ENCODE data around the gene POLR3A. TPM values are rescaled to one million over a fixed set of nuclear protein-coding genes. Genes with fewer than 3 reads are reported as not detected.
A peak's percentile ranks its signal among the peaks of the same experiment; 100 is the strongest.

The POLR3A gene
- total and polyA plus RNA-seq, 2 donors (not counting 1 experiment from before 2014, with no cell fraction given): 5.4 to 18.4 TPM

DNA sequence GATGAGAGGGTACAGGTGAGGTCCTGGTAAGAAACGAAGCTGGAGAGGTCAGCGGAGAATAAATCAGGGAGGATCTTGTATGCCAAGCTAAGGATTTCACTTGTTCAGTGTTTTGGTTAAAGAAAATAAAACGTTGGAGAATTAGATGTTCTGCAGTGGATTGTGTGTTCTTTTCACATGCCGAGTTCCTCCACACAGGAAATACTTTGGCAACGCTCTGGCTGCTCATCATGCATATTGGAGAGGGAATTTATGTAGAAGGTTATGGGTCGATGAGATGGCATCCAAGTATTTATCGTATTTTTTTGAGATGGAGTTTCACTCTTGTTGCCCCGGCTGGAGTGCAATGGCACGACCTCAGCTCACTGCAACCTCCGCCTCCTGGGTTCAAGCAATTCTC, 15.4 kb upstream of the POLR3A start:
- no peak overlapping the region for H3K4me3 Mint-ChIP-seq
- no peaks in the 10 kb centered on the region for H3K9me3 Mint-ChIP-seq (ENCODE audit: insufficient read depth)
- peaks cover 33% of the 10 kb centered on the region for H4K20me1 ChIP-seq (ENCODE audit: control insufficient read depth, insufficient read depth, low read length, poor library complexity, severe bottlenecking)
- DNase-seq: no peak
- no peaks in the 10 kb centered on the region for H3K27me3 ChIP-seq (replicated peaks in 1 of 4; ENCODE audit: control extremely low read depth in 1 of 4, control insufficient read depth in 3 of 4, insufficient read depth in 4 of 4, low read length in 3 of 4)
- no peaks in the 10 kb centered on the region for H3K27me3 Mint-ChIP-seq
- H3K27ac Mint-ChIP-seq: peak overlapping the region; percentile 42
- no peak overlapping the region for H3K4me2 ChIP-seq (replicated peaks; ENCODE audit: low read depth, low read length, poor library complexity, severe bottlenecking)
- peaks cover 0 to 17% of the 10 kb centered on the region in 2 donors for H3K4me1 ChIP-seq (ENCODE audit: control insufficient read depth in 2 of 2, insufficient read depth in 2 of 2, low read length in 2 of 2)
- H3K9ac ChIP-seq (ENCODE audit: low read length): no peak overlapping the region
- intact Hi-C loops (cut with micrococcal nuclease): loop anchor here (5.0 kb wide), 1 partner anchor 258 kb away; no protein-coding TSS in a partner anchor
- H3K36me3 ChIP-seq (replicated peaks in 1 of 2; ENCODE audit: control extremely low read depth in 1 of 2, control insufficient read depth in 1 of 2, extremely low read depth in 1 of 2, insufficient read depth in 2 of 2, low read length in 1 of 2): peaks cover 6 to 28% of the 10 kb centered on the region in 2 experiments
- ChIA-PET CTCF (interaction anchor here (3.4 to 8.0 kb wide), 3 partner anchors 613 to 1159 kb away, joined by 21 to 148 read pairs (median 28); no protein-coding TSS in a partner anchor), POLR2A (no interaction called here)
- TF ChIP-seq EZH2 (IDR thresholded peaks at IDR 0.05; ENCODE audit: borderline replicate concordance, insufficient read depth, low read depth, low read length, poor library complexity, severe bottlenecking) (no peak), CTCF (IDR thresholded peaks at IDR 0.05) (no peak)
- H3K27ac ChIP-seq (ENCODE audit: low read length in 2 of 2): no peak overlapping the region
- H3K4me1 Mint-ChIP-seq: peaks cover 26% of the 10 kb centered on the region
- ATAC-seq (ENCODE audit: low read depth): no peak
- 94% methylated on average over 8 of the region's 10 CpGs for WGBS (ENCODE audit: insufficient coverage)
- H3K79me2 ChIP-seq (ENCODE audit: control insufficient read depth, insufficient read depth, low read length): peaks cover 5% of the 10 kb centered on the region
- no peak overlapping the region for H3K4me3 ChIP-seq (ENCODE audit: control extremely low read depth in 1 of 5, extremely low read depth in 1 of 5, insufficient read depth in 1 of 5, low read depth in 2 of 5, low read length in 4 of 5)
- no peak overlapping the region for H2AFZ ChIP-seq (ENCODE audit: insufficient read depth, low read depth, low read length, poor library complexity, severe bottlenecking)
- H3K9me3 ChIP-seq (ENCODE audit: control extremely low read depth in 1 of 3, control insufficient read depth in 2 of 3, insufficient read depth in 1 of 3, low read length in 2 of 3): no peaks in the 10 kb centered on the region

GRCh38 chr10:78044179-78044578, 14.9 kb upstream of the POLR3A start:
- Mint-ChIP-seq H3K9me3 (ENCODE audit: insufficient read depth) (no peaks in the 10 kb centered on the region), H3K27me3 (no peaks in the 10 kb centered on the region), H3K4me1 (peaks cover 30% of the 10 kb centered on the region), H3K4me3 (no peak overlapping the region), H3K27ac (no peak overlapping the region)
- Histone ChIP-seq H3K4me2 (replicated peaks; ENCODE audit: low read depth, low read length, poor library complexity, severe bottlenecking) (no peak overlapping the region), H3K27ac (ENCODE audit: low read length in 2 of 2) (no peak overlapping the region), H3K9ac (ENCODE audit: low read length) (no peak overlapping the region), H3K4me3 (ENCODE audit: control extremely low read depth in 1 of 5, extremely low read depth in 1 of 5, insufficient read depth in 1 of 5, low read depth in 2 of 5, low read length in 4 of 5) (no peak overlapping the region), H3K9me3 (ENCODE audit: control extremely low read depth in 1 of 3, control insufficient read depth in 2 of 3, insufficient read depth in 1 of 3, low read length in 2 of 3) (no peaks in the 10 kb centered on the region), H3K79me2 (ENCODE audit: control insufficient read depth, insufficient read depth, low read length) (peaks cover 5% of the 10 kb centered on the region), H3K27me3 (replicated peaks in 1 of 4; ENCODE audit: control extremely low read depth in 1 of 4, control insufficient read depth in 3 of 4, insufficient read depth in 4 of 4, low read length in 3 of 4) (no peaks in the 10 kb centered on the region), H2AFZ (ENCODE audit: insufficient read depth, low read depth, low read length, poor library complexity, severe bottlenecking) (no peak overlapping the region), H3K4me1 (ENCODE audit: control insufficient read depth in 2 of 2, insufficient read depth in 2 of 2, low read length in 2 of 2) (peaks cover 0 to 17% of the 10 kb centered on the region in 2 donors), H3K36me3 (replicated peaks in 1 of 2; ENCODE audit: control extremely low read depth in 1 of 2, control insufficient read depth in 1 of 2, extremely low read depth in 1 of 2, insufficient read depth in 2 of 2, low read length in 1 of 2) (peaks cover 11 to 34% of the 10 kb centered on the region in 2 experiments), H4K20me1 (ENCODE audit: control insufficient read depth, insufficient read depth, low read length, poor library complexity, severe bottlenecking) (peaks cover 39% of the 10 kb centered on the region)
- TF ChIP-seq CTCF (IDR thresholded peaks at IDR 0.05) (no peak), EZH2 (IDR thresholded peaks at IDR 0.05; ENCODE audit: borderline replicate concordance, insufficient read depth, low read depth, low read length, poor library complexity, severe bottlenecking) (no peak)
- POLR2A ChIA-PET: no interaction called here
- CTCF ChIA-PET: interaction anchor here (8.0 kb wide), 1 partner anchor 1151 kb away, joined by 148 read pairs; no protein-coding TSS in a partner anchor
- ATAC-seq (ENCODE audit: low read depth) (no peak), DNase-seq (no peak)
- intact Hi-C loops (cut with micrococcal nuclease): no loop called here

Data from B cell (primary cell).